Left kidney (tissue), 2 donors: ENCODE data around the gene TUBA8. TPM values are rescaled to one million over a fixed set of nuclear protein-coding genes. Genes with fewer than 3 reads are reported as not detected.
"Not testable (repeated sequence)": the region's sequence is repeated elsewhere in the genome, so short reads cannot be mapped to it uniquely, and the experiment has no call there.

Source experiments
- DNase-seq: peaks from one replicate; pipeline ENCODE4 v3.0.0-alpha.2; 2013
- polyA plus RNA-seq: library from polyadenylated mRNA; unstranded; fragments of 120-200 nt; gene quantifications from one replicate; pipeline ENCODE4 v1.2.1, GENCODE V29; 2013; ENCODE audit not compliant: insufficient read length

The TUBA8 gene
- polyA plus RNA-seq, 1 donor: 3.9 TPM

DNA sequence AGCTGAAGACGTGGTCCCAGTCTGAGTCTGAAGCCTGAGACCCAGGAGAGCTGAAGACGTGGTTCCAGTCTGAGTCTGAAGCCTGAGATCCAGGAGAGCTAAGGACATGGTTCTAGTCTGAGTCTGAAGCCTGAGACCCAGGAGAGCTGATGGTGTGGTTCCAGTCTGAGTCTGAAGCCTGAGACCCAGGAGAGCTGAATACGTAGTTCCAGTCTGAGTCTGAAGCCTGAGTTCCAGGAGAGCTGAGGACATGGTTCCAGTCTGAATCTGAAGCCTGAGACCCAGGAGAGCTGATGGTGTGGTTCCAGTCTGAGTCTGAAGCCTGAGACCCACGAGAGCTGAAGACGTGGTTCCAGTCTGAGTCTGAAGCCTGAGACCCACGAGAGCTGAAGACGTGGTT, 4.6 kb upstream of the TUBA8 start:
- not testable (repeated sequence) for DNase-seq

DNA sequence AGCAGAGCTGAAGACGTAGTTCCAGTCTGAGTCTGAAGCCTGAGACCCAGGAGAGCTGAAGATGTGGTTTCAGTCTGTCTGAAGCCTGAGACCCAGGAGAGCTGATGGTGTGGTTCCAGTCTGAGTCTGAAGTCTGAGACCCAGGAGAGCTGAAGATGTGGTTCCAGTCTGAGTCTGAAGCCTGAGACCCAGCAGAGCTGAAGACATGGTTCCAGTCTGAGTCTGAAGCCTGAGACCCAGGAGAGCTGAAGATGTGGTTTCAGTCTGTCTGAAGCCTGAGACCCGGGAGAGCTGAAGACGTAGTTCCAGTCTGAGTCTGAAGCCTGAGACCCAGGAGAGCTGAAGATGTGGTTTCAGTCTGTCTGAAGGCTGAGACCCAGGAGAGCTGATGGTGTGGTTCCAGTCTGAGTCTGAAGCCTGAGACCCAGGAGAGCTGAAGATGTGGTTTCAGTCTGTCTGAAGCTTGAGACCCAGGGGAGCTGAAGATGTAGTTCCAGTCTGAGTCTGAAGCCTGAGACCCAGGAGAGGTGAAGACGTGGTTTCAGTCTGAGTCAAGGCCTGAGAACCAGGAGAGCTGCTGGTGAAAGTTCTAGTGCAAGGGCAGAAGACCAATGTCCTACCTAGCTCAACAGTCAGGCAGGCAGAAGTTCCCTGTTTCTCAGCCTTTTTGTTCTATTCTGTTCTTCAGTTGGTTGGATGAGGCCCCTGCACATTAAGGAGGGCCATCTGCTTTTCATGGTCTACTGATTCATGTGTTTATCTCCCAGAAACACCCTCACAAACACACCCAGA, 3.9 kb upstream of the TUBA8 start:
- not testable (repeated sequence) for DNase-seq

DNA sequence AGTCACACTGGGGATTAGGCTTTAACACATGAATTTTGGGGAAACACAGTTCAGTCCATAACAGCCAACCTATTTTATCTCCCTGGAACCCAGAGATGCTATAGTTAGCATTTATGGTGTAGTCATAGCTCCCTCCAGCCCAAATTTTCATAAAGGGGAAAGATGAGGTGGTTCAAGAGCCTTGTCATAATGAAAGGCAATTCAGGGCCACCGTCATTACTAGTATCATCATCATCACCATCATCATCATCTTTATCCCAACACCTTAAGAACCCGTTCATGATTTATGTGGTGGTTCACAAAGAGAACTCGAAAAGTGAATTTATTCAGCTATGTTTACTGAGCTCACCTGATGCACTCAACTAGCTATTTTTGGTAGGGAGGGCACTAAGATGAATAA, 2.4 kb upstream of the TUBA8 start:
- DNase-seq: no peak

DNA sequence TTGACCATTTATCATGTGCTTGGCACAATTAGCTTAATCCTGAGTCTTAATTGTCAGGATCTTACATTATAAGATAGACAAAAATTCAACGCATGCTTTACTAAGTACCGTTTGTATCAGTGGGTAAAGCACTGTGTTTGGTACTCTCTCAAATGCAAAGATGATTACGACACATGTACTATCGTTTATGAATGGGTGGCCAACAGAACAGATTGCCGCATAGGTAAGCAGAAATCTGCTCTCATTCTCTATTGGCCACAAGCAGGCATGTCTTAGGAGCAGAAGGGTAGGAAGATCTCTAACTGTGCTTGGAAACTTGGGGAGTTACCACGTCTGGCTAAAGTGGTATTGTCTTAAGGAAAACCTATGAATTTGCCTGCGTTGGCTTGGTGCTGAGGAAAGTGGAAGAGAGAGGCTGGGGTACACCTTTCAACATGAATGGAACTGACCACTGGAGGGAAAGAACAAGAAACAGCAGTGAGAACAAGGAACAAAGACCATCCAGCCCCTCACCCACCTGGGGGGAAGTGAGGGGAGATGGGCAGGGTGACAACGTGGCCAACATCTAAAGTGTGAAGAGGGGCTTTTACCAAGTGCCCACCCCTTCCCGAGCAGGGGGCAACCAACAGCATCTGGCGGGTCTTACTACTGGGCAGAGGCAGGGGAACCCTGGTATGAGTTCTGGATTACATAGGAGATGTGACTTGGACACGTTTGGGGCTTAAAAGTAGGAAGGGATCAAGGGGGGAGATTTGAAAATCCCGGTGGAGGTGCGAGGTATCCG, 1.0 kb upstream of the TUBA8 start:
- DNase-seq: no peak

DNA sequence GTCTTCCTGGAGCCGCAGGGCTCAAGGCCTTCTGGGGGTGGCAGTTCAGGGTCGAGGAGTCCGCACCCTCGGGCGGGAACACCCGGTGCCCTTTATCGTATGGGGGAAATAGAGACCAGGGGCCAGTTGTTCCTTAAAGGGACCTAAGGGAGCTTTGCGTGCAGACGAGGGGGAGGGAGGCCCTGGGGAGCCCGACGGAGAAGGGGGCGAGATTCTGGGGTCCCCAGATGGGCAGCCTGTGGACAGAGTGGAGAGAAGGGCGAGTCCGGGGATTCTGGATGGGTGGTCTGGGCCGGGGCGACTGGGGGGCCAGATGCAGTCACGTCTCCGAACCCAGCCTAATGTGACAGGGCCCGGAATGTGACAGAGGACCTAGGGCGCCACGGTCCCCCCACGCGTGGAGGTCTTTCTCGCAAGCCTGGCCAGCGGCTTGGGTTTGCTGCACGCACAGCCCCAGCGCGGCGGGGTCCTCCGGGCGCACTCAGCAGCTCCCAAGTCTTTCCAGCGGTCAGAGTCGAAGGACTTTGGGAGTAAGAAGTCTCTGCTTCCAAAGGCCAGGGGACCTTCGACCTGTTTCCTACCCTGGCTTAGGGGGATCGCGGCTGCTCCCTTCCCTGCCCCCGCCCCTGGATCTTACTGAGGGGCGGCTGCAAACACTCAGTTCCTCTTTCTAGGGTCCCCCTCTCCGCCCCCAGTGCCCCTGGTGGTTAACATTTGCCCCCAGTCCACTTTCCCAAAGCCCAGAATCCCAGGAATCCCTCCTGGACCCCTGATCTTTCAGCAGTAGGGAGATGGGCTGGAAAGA, 547 bp downstream of the TUBA8 start:
- no peak for DNase-seq

DNA sequence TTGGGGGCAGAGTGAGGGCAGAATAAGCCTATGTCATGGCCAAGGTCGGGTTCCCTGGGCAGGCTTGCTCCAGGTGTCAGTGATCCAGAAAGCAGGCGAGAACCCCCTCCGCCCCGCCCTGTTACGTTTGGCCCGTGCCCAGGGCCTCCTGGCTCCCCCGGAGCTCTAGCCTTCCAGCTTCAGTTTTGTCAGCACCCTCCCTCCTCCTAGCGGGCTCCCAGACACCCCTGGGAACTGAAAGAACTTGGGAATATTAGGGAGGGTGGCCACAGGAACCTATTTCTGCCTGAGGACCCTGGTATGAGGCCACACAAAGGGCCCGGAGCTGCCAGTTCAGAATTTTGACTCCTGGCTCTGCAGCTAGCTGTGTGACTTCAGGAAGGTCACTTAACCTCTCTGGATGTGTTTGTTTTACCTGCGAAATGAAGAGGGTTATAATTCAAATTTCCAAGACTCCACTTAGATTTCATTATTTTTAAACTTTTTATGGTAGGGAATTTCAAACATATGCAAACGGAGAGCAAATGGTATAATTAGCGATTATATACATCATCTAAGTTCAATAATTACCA, 1.2 kb downstream of the TUBA8 start:
- DNase-seq: no peak

DNA sequence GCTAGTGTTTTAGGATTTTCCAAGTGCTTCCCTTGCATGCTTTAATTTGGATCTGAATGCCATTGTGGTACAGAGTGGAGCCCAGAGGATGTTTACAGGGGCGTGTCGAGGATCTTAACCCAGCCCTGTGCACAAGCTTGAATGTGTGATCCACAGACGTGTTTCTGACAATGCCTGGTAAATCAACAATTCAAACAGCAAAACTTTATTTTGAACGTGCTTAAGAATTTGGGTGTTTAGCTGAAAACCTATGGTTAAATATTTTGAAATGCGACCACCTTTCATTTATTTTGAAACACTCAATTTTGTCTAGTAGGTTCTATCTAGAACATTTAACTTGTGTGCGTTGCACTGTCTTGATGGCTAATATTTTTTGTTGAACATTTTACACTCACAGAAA, 1.8 kb downstream of the TUBA8 start:
- no peak for DNase-seq

DNA sequence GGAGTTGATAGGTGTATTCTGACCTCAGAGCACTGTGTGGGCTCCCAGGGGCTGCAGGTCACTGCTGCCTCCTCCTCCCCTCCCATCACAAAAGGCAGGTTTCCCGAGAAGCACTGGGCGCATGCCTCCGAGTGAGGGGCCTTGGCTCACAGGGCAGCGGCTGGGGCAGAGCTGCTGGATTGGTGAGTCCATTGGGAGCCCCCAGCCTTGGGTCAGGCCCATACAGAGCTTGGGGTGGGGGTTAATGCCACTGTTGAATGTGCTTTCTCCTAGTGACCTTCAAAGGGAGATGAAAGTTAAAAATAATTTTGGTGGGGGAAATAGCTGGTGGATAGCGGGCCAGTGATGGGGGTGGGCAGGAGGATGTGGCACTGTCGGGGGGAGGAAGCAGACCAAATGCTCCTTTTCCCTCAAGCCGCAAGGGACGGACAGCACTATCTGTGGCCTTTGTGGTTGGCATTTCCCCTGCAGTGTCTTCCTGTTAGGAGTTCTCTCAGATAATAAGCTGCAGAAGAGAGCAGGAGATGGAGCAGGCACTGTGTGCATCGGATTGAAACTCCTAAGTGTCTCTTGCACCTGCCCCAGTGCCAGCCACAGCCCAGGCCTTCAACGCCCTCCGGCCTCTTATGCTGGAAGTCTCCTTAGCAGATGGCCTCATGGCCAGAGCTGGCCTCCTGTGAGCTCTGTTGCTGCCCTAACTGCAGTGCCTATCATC, 3.2 kb downstream of the TUBA8 start:
- DNase-seq: no peak

DNA sequence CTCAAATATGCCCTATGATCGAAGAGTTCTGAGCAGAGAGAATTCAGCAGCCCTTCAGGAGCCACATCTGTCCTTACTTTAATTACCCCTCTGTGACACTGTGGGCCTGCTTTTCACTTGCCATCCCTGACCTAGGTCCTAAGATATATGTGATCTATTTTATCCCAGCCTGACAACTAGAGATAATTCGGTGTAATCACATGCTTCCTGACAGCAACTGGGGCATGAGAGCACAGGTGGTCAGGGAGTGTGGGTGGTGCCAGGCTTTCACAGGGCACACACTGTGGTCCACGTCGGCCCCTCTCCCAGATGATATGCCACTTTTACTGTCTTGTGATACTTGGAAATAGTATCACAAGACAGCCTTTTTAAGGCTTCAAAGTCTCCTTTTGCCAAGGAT, 3.9 kb downstream of the TUBA8 start:
- DNase-seq: no peak

DNA sequence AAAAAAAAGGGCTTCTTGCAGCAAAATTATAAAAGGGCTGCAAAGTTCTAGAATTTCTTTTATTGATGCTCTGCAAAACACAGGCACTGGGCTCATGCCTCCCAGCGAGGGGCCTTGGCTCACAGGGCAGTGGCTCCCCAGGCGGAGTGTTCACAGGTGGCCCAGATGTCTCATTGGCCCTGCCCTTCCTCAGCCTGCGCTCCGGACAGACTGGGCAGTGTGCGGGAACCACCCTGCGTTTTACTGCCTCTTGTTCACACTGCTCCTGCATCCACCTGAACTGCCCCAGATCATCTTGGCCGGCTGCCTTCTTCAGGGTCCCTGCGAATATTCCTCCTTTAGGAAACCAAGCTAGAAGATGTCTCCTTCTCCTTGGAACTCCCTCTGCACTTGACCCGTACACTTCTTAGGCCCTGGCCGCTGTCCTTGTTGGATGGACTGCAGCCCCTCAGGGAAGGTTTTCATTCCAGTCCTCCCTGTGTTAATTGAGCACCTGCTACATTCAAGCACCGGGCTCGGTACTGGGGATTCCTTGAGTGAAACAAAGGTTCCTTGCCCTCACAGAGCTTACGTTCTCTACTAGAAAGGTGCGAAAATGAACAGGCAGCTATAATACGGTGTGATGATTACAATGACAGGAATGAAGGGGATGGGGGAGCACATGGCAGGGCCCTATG, 4.5 kb downstream of the TUBA8 start:
- no peak for DNase-seq

DNA sequence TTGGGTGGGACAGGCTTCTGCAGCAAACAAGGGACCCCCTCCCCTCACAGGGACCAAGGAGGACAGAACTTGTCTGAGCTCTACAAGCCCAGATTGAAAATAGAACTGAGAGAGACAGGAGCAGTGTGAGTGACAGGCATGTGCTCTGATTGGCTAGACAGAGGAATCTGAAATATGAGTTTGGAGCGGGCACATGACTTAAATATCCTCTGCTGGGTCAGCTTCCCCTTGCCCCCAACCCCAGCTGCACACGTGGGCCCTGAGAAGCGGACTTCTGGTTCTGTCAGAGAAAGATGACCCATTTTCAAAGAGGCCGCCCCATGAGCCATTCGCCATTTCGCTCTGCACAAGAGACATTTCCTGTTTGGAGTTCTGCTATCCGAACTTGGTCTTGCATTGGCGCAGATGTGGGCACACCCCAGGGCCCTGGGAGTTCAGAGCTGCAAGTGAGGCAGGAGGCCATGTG, 5.3 kb downstream of the TUBA8 start:
- DNase-seq: no peak

DNA sequence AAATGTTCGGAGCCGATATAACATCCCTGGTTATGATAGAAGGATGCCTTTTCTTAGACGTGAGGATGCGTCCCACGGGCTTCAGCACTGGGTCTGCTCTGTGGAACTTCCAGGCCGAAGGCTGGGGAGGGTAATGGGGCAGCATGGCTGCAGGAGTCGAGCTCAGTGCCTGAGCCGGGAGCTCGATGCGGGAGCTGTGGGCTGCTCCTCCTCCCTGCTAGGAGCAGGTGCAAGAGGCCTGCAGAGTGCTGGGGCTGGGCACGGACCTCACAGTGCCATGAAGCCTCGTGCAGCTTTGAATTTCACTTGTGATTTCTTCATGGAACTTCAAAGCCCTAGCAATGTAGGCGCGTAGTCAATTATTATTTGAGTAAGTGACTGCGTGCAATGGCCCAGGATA, 6.0 kb downstream of the TUBA8 start:
- DNase-seq: no peak

DNA sequence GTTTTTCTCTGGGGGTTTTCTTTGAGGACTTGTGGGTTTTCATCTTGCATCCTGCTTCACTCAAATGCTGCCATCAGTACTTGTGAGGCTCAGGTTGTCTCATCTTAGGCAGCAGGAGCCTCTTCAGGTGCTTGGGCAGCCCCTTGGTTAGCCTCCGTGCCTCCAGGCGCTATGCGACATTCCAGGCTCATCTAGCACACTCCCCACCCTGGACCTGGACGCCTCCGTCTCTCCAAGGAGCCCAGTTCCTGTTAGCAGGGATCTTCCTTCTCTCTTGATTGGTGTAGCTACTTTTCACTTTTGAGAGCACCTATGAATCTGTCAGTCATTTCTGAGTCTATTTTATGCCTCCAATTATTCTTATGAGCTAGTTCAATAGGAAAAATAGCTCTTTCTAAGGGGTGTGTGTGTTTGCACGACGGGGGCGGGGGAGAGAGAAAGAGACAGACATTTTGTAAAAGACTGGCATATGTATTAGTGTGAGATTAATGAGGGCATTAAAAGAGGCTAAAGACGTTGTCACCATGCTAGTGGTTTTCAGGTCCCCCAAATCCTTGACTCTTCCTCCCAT, 7.8 kb downstream of the TUBA8 start:
- DNase-seq: no peak

DNA sequence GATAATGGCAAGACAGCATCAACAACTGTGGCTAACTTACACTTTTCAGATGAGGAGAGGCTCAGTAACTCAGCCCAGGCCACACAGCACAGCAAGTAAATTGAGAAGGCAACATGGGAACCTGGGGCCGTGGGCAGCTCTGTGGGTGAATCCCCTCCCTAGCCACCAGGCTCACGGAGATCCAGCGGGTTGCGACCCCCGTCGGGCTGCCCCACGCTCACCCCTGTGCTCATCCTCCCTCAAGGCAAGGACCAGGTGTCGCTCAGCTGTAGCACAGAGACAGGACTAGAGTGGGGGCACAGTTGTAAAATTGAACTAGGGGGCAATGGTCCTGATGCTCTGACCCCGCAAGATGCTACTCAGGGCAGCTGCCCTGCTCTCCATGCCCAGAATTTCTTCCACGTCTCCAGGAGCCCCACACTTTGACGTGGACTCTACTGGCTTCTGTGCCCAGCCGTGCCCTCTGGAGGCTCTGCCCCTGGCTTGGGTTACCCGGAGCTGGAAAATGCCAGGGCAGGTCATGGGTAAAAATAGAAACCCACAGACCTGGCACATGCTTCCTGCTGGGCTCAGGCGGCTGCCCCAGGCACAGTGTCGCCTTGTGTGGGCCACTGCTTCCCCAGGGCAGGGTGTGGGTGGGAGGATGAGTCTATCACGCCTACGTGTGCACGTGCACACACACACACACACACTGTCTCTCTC, 9.0 kb downstream of the TUBA8 start:
- DNase-seq: no peak

DNA sequence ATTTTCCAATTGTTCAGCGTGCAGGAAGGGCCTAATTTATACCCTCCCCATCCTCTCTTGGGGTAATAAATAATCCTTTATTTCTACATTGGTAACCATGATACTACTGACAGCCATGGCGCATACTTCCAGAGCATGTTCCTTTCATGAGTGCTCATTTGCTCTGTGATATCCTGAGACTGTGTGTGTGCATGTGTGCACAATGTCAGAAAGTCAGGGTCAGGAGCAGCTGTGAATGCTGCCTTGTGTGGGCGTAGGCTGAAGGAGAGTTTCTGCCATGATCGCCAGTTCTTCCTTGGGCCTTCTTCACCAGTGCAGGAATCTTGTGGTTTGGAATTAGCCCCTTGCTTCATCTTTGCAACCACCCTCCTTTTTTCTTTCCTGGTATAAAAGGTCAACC, 10.2 kb downstream of the TUBA8 start:
- DNase-seq: no peak

DNA sequence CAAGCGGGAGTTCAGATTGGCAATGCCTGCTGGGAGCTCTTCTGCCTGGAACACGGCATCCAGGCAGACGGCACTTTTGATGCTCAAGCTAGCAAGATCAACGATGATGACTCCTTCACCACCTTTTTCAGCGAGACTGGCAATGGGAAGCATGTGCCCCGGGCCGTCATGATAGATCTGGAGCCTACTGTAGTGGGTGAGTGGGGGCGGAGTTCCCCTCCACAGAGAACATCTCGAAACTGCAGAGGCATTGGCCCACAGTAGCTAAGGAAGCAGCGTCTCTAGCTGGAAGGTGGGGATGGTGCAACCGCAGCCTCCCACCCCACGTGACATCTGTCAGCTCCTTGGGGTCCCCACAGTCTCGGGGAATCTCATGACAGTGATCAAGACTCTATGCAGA, 10.9 kb downstream of the TUBA8 start:
- DNase-seq: no peak

DNA sequence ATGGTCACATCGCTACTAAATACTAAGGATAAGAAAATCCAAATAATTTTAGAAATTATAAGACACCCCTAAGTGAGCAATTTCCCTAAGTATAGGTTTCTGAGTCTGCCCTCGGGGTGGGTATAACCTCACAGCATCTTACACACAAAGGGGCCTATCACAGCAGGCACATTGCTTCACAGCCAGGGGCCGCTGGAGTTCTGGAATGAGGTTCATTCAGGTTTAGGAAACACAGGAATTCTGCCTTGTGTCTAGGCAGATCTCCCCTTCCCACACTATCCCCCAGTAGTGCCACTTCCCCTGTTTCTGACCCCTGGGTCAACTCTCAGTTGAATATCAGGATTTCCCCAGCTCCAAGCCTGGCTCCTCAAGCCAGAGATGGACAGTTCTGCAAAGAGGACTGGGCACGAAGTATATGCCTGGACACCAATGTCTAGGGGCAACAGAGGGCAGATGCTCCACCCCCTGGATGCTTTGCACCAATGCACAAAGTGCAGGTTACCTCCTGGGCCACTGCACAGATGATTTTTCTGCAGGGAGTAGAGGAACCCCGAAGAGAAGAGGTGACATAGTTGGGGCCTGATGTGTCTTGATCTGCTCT, 11.4 kb downstream of the TUBA8 start:
- DNase-seq: no peak

DNA sequence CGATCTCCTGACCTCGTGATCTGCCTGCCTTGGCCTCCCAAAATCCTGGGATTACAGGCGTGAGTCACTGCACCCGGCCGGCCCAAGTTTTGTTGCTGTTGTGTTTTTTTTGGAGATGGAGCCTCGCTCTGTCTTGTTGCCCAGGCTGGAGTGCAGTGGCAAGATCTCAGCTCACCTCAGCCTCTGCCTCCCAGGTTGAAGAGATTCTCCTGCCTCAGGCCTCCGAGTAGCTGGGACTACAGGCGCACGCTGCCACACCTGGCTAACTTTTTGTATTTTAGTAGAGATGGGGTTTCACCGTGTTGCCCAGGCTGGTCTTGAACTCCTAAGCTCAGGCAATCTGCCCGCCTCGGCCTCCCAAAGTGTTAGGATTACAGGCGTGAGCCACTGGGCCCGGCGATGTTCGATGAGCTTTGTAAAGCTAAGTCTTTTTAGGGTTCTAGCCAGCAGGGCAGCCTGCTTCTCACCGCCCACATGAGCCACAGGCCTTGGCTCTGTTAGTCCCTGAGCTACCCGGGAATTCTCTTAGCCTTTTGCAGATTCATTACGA, 12.9 kb downstream of the TUBA8 start:
- not testable (repeated sequence) for DNase-seq

DNA sequence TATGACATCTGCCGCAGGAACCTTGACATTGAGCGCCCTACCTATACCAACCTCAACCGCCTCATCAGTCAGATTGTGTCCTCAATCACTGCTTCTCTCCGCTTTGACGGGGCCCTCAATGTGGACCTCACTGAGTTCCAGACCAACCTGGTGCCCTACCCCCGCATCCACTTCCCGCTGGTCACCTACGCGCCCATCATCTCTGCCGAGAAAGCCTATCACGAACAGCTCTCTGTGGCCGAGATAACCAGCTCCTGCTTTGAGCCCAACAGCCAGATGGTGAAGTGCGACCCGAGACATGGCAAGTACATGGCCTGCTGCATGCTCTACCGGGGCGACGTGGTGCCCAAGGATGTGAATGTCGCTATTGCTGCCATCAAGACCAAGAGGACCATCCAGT, 16.0 kb downstream of the TUBA8 start:
- no peak for DNase-seq
